ENCODE measurements around the gene HBEGF. TPM values are rescaled to one million over a fixed set of nuclear protein-coding genes. Genes with fewer than 3 reads are reported as not detected.

Gene HBEGF
- total RNA-seq, 1 experiment from 2014 or later = 12.3 TPM

DNA sequence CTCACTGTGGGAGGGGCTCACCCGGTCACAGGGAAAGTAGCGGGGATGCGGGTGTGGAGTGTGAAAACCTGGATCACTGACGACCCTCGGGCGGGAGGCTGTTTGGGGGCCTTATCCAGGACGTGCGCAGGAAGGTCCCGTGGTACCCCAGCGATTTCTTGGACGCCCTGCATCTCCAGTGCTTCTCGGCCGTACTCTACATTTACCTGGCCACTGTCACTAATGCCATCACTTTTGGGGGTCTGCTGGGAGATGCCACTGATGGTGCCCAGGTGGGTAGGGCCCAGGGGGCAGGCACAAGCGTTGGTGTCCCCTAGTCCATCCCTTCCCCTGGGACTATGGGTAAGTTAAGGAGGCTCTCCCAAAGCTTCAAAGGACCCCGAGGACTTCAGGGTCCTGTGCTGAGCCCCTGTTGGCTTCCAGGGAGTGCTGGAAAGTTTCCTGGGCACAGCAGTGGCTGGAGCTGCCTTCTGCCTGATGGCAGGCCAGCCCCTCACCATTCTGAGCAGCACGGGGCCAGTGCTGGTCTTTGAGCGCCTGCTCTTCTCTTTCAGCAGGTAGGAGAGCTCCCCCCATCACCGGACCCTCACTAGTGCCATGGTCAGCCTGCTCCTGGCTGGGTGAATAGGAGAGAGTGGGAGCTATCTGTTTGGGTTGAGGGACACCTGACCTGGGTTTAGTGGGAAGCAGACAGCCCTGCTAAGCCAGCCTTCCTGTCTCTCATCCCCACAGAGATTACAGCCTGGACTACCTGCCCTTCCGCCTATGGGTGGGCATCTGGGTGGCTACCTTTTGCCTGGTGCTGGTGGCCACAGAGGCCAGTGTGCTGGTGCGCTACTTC lies 17.4 kb upstream of the HBEGF start:
- no peak for DNase-seq (ENCODE audit: low read depth, low spot score)
- ChIA-PET RAD21 (ENCODE audit: low non-redundant PET in 1 of 2, low total read pairs in 2 of 2, uncharacterized antibody in 2 of 2, unreplicated experiment in 2 of 2) (no interaction called here), CTCF (interaction anchor here (0.6 to 2.6 kb wide), 15 partner anchors 9 to 356 kb away, joined by 3 to 28 read pairs (median 5); partner anchors contain the start of genes ANKHD1, EIF4EBP3, HBEGF and IK), POLR2A (interaction anchor here (1.0 to 1.4 kb wide), 3 partner anchors 9 to 357 kb away, joined by 3 to 4 read pairs (median 3); partner anchors contain the start of gene HBEGF)
- Histone ChIP-seq H3K9me2 (ENCODE audit: insufficient read depth) (no peaks in the 10 kb centered on the region), H3K27ac (ENCODE audit: low read depth, low read length) (no peak overlapping the region; the same call in 1 of the 2 replicates), H4K20me1 (ENCODE audit: insufficient read depth) (no peaks in the 10 kb centered on the region), H3K27me3 (ENCODE audit: insufficient read depth, low read length) (no peaks in the 10 kb centered on the region), H3K9me3 (ENCODE audit: control insufficient read depth in 1 of 2, insufficient read depth in 1 of 2, low read depth in 1 of 2, low read length in 2 of 2) (no peaks in the 10 kb centered on the region), H3K4me1 (ENCODE audit: control insufficient read depth in 1 of 2, insufficient read depth in 2 of 2, low read length in 2 of 2) (peaks cover 3 to 32% of the 10 kb centered on the region in 2 experiments; a peak in 3 of 4 replicates), H3K4me3 (replicated peaks in 1 of 2; ENCODE audit: low read depth in 1 of 2, low read length in 2 of 2) (peak overlapping the region; percentile 31 to 49), H2AFZ (ENCODE audit: low read depth, low read length, poor library complexity, severe bottlenecking) (no peak overlapping the region), H3K36me3 (ENCODE audit: control insufficient read depth in 1 of 2, insufficient read depth in 2 of 2, low read length in 2 of 2) (no peaks in the 10 kb centered on the region), H3K79me2 (ENCODE audit: insufficient read depth, low read length) (no peaks in the 10 kb centered on the region), H3K9ac (ENCODE audit: low read length) (peak overlapping the region; percentile 41; the same call in 1 of the 2 replicates), H3K4me2 (ENCODE audit: low read length) (peak overlapping the region; percentile 76)
- BruUV-seq (replicated peaks) = no TSS peak
- TF ChIP-seq ZFX (IDR thresholded peaks at IDR 0.05) = no peak
- TF ChIP-seq, protein P1, sequence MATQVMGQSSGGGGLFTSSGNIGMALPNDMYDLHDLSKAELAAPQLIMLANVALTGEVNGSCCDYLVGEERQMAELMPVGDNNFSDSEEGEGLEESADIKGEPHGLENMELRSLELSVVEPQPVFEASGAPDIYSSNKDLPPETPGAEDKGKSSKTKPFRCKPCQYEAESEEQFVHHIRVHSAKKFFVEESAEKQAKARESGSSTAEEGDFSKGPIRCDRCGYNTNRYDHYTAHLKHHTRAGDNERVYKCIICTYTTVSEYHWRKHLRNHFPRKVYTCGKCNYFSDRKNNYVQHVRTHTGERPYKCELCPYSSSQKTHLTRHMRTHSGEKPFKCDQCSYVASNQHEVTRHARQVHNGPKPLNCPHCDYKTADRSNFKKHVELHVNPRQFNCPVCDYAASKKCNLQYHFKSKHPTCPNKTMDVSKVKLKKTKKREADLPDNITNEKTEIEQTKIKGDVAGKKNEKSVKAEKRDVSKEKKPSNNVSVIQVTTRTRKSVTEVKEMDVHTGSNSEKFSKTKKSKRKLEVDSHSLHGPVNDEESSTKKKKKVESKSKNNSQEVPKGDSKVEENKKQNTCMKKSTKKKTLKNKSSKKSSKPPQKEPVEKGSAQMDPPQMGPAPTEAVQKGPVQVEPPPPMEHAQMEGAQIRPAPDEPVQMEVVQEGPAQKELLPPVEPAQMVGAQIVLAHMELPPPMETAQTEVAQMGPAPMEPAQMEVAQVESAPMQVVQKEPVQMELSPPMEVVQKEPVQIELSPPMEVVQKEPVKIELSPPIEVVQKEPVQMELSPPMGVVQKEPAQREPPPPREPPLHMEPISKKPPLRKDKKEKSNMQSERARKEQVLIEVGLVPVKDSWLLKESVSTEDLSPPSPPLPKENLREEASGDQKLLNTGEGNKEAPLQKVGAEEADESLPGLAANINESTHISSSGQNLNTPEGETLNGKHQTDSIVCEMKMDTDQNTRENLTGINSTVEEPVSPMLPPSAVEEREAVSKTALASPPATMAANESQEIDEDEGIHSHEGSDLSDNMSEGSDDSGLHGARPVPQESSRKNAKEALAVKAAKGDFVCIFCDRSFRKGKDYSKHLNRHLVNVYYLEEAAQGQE (IDR thresholded peaks at IDR 0.05; ENCODE audit: low read depth) = no peak
- no peak for TF ChIP-seq FOSL1 (IDR thresholded peaks at IDR 0.05; ENCODE audit: low read depth)
- TF ChIP-seq EZH2 (IDR thresholded peaks at IDR 0.05) = no peak
- TF ChIP-seq YY1 (IDR thresholded peaks at IDR 0.05; ENCODE audit: extremely low read depth, insufficient replicate concordance, low read depth, low read length) = no peak
- TF ChIP-seq RAD21 (IDR thresholded peaks at IDR 0.05; ENCODE audit: low read depth) = no peak
- no peak for ATAC-seq
- intact Hi-C loops (cut with micrococcal nuclease) = loop anchor here (2.0 kb wide), 1 partner anchor 355 kb away; no protein-coding TSS in a partner anchor
